NCI-H526 treated with DMSO at 0.1 percent for 48 hours (cell line): Measurements from ENCODE around the gene CLEC17A.

Source experiments
- DNase-seq: peaks from one replicate; lab custom pipeline; 2025; lab: John Stamatoyannopoulos, UW

The CLEC17A gene

DNA sequence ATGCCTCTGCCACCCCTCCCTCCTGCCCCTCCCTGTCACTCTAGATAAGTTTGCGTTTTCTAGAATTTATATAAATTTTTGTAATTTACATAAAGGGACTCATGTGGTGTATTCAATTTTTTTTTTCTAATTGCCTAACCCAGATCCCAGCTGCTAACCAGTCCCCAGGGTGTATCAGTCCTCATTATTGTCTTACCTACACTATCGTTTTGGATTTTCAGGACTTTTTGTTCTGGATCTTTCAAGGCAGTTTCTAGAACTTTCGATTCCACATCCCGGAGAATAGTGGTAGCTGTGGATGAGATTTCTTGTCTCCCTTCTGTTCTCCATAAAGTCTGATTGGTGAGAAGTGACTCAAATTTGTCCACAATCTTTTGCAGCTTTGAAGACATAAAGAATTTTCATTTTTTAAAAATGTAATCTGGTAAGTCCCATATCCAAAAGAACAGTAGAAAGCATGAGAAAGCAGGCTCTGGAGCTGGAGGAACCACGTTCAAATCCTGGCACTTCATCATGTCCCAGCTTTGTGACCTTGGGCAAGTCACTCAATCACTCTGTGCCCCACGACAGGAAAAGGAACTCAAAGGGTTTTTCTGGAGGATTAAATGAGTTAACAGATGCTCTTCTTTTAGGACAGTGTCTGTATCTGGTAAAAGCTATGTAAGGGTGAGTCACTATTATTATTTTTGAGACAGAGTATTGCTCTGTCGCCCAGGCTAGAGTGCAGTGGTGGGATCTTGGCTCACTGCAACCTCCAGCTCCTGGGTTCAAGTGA lies 72.1 kb downstream of the CLEC17A start:
- no peak for DNase-seq

DNA sequence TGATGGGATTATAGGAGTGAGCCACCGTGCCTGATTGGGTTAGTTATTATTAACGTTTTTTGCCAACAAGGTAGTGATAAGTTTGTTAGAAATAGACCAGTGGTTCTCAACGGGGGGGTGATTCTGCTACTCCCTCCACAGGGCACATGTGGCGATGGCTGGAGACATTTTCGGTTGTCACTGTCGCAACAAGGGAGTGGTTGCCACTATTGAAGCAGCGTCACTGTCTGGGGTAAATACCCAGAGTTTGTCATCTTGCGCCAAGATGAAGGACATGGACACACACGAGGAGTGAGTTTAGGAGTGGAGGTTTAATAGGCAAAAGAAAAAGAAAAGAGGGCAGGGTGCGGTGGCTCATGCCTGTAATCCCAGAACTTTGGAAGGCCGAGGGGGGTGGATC lies 72.8 kb downstream of the CLEC17A start:
- DNase-seq, result no peak

DNA sequence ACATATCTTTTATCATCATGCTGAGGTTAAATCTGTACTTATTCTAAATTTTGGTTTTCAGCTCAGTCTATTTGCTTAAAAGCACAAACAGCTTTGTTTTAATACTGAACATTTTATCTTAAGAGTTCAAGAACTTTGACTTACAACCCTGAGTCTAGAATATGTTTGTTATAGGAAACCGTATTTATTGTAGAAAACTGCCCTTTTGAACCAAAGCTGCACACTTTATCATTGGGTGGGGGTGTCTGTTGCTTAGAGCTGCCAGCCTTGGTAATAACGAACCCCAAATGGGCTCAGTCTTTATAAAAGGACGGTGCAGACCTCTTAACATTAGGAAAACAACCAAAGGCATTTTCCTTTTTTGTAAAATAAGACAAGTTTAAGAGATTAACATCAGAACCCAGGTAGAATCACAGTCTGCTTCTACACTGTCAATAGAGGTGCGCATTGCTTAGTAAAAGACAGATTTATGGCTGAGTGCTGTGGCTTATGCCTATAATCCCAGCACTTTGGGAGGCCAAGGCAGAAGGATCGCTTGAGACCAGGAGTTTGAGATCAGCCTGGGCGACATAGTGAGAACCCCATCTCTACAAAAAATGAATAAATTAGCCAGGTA lies 77.1 kb downstream of the CLEC17A start:
- DNase-seq, result no peak

- no peak for DNase-seq
These were observed 78.6 kb downstream of the CLEC17A start for GRCh38 chr19:14661372-14661924.
